Thyroid gland (tissue), 4 donors: Measurements from ENCODE around the gene CD3D. TPM values are rescaled to one million over a fixed set of nuclear protein-coding genes. Genes with fewer than 3 reads are reported as not detected.
A peak's percentile ranks its signal among the peaks of the same experiment; 100 is the strongest.

Experiments
- DNase-seq, 2 donors: peaks; one replicate each; pipeline ENCODE4 v3.0.0-alpha.2; 2019
- H3K27ac ChIP-seq, 3 donors: fragments of 200-600 bp; sonication (generic); 1 replicate in 2 of 3; 2 replicates in 1 of 3; pipeline ENCODE4 v1.5.1; 2016 to 2019; ENCODE audit warnings: mild to moderate bottlenecking in 1 of 3, moderate library complexity in 1 of 3
- H3K27me3 ChIP-seq: fragments of 200-600 bp; sonication (generic); one replicate; pipeline ENCODE4 v1.5.1; 2019
- H3K36me3 ChIP-seq, 2 donors: fragments of 200-600 bp; sonication (generic); one replicate each; pipeline ENCODE4 v1.5.1; 2016 to 2019
- H3K4me1 ChIP-seq, 2 donors: fragments of 200-600 bp; sonication (generic); one replicate each; pipeline ENCODE4 v1.5.1; 2017 to 2019
- H3K4me3 ChIP-seq, 3 donors: fragments of 200-600 bp; sonication (generic); replicated peaks in 1 of 3; 1 replicate in 2 of 3; 2 replicates in 1 of 3; pipeline ENCODE4 v1.5.1; 2016; ENCODE audit warnings: mild to moderate bottlenecking in 1 of 3
- H3K9me3 ChIP-seq: fragments of 200-600 bp; sonication (generic); one replicate; pipeline ENCODE4 v1.5.1; 2017
- POLR2A ChIP-seq, 2 donors: fragments of 450-650 bp; IDR thresholded peaks; one replicate each; pipeline ENCODE4 v1.6.1; 2017; ENCODE audit warnings: antibody characterized with exemption in 2 of 2, mild to moderate bottlenecking in 2 of 2, moderate library complexity in 1 of 2
- WGBS, 2 donors: methylation state at CpG; one replicate each; pipeline ENCODE4 v1.1.5; 2017; 5-methylcytosine and 5-hydroxymethylcytosine counted together
- intact Hi-C: fragments of 100-400 bp; cut with DNase I; formaldehyde crosslinking; loops from one replicate; pipeline ENCODE4 v1.15.1; 2023
- total RNA-seq, 4 donors: library from RNA; depleted of rRNA; stranded (reverse); fragments of >200 nt; gene quantifications; one replicate each; pipeline ENCODE4 v1.2.3, GENCODE V29; 2016
- TF ChIP-seq, protein P1 (sequence below), 6 experiments: fragments of 200-600 bp in 3 of 6; fragments of 450-650 bp in 3 of 6; sonication (generic) in 3 of 6; IDR thresholded peaks; one replicate each; pipeline ENCODE4 v1.5.1; 2016 to 2019; ENCODE audit warnings: antibody characterized with exemption in 6 of 6, mild to moderate bottlenecking in 2 of 6, inconsistent platforms in 1 of 6, moderate library complexity in 1 of 6

Gene CD3D
- total RNA-seq, 4 donors from 2014 or later = 2.0 to 2.3 (median 2.1) TPM; not detected in 1

DNA sequence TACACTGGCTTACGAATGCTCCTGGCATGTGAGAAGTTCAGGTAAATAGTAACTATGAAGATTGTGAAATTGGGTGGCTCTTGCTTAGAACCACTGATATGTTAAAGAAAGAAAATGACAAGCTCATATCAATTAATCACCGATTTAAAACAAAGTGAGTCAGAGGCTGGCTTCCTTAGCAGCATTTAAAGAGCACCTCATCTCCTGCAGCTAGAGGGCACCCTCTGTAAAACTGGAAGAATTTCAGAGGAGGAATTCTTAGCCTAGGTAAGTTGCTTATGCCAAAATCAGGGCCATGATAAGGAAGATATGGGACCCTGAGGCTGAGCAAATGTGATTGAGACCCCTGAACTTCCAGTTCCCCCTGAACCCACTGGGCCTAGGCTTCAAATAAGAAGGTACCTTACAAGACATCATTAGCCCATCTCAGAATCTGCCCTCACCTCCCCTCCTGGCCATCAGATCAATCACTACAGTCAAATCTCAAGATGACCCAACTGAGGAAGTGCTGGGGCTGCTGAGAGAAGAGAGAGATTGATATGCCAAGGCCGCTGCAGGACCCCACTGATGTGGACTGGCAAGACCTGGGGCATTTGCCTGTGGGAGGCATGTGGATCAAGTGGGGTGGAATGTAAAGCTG, 46.6 kb downstream of the CD3D start:
- Histone ChIP-seq H3K9me3 (no peaks in the 10 kb centered on the region), H3K27me3 (no peaks in the 10 kb centered on the region), H3K27ac (no peak overlapping the region), H3K4me1 (no peaks in the 10 kb centered on the region), H3K4me3 (no peak overlapping the region), H3K36me3 (no peaks in the 10 kb centered on the region)
- intact Hi-C loops = no loop called here
- WGBS, 2 donors = 68 to 72% methylated on average over 3 of the region's 3 CpGs
- DNase-seq = peak; percentile 15 to 19
- no peak for TF ChIP-seq POLR2A (IDR thresholded peaks at IDR 0.05)
- TF ChIP-seq, protein P1, sequence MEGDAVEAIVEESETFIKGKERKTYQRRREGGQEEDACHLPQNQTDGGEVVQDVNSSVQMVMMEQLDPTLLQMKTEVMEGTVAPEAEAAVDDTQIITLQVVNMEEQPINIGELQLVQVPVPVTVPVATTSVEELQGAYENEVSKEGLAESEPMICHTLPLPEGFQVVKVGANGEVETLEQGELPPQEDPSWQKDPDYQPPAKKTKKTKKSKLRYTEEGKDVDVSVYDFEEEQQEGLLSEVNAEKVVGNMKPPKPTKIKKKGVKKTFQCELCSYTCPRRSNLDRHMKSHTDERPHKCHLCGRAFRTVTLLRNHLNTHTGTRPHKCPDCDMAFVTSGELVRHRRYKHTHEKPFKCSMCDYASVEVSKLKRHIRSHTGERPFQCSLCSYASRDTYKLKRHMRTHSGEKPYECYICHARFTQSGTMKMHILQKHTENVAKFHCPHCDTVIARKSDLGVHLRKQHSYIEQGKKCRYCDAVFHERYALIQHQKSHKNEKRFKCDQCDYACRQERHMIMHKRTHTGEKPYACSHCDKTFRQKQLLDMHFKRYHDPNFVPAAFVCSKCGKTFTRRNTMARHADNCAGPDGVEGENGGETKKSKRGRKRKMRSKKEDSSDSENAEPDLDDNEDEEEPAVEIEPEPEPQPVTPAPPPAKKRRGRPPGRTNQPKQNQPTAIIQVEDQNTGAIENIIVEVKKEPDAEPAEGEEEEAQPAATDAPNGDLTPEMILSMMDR (IDR thresholded peaks at IDR 0.05) = peak in 5 of 6 experiments; percentile 17 to 57 (median 41)

DNA sequence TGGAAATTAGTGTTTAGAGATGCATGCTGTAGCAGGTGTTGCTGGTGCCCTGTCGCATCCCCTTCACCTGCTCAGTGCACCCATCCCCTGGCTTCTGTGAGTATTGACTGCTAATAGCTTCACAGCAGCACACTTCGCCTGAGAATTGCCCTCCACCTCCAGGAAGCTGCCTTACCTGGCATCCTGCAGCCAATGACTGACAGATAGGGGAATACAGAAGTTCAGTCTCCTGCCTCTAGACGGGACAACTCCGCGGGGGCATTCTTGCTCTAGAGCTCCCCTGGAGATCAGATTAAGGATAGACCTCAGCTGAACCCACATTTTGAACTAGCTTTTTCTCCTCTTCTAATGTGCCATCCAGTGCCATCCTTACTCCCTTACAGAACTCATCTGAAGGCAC, 47.3 kb downstream of the CD3D start:
- Histone ChIP-seq H3K27me3 (no peaks in the 10 kb centered on the region), H3K27ac (no peak overlapping the region), H3K4me3 (no peak overlapping the region), H3K4me1 (no peaks in the 10 kb centered on the region), H3K36me3 (no peaks in the 10 kb centered on the region), H3K9me3 (no peaks in the 10 kb centered on the region)
- TF ChIP-seq POLR2A (IDR thresholded peaks at IDR 0.05) = no peak
- TF ChIP-seq, protein P1 (IDR thresholded peaks at IDR 0.05) = no peak
- intact Hi-C loops = no loop called here
- DNase-seq = no peak
- WGBS, 2 donors = 76 to 77% methylated on average over 5 of the region's 5 CpGs

DNA sequence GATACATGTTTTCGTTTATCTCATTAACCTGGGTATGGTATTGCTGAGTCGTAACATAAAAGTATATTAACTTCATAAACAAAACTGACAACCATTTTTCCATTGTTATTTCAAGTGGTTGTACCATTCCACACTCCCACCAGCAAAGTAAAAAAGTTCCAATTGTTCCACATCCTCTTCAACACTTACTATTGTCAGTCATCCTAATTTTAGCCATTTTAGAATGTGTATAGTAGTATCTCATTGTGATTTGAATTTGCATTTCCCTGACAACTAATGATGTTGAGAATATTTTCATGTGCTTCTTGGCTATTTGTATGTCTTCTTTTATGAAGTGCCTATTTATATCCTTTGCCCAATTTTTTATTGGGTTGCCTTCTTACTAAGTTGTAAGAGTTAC, 48.5 kb downstream of the CD3D start:
- Histone ChIP-seq H3K4me3 (no peak overlapping the region), H3K36me3 (no peaks in the 10 kb centered on the region), H3K9me3 (no peaks in the 10 kb centered on the region), H3K27me3 (no peaks in the 10 kb centered on the region), H3K27ac (no peak overlapping the region), H3K4me1 (no peaks in the 10 kb centered on the region)
- no peak for DNase-seq
- 89 to 92% methylated on average over 2 of the region's 2 CpGs for WGBS, 2 donors
- TF ChIP-seq, protein P1 (IDR thresholded peaks at IDR 0.05) = no peak
- no peak for TF ChIP-seq POLR2A (IDR thresholded peaks at IDR 0.05)
- intact Hi-C loops = no loop called here

DNA sequence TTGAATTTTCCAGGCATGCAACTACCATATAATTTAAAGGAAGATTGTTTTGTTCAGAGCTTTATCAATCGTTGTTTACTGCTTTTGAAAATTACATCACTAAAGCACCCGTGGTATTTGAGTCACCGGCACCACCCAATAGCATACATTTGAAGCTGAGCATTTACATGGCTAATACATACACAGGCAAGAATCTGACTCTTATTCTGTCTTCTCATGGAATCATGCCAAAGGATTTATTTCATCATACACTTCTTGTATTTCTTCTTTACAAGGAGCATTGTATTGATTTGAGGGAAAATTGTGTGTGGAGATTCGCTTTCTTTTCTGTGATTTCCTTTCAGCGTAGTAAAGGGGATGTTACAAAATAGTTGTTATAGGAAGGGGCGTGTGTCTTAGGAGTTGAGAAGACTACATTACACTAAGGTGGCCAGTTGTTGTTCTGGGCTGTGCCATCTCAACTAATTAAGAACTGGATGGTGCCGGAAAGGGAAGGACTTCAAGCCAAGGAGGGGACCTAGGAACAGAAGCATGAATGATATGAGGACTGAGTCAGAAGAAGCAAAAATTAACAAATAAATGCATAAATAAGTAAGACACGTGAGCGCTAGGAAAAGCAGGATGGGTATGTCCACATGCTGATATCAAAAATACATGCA, 50.9 kb downstream of the CD3D start:
- H3K4me1 ChIP-seq = no peaks in the 10 kb centered on the region
- no peaks in the 10 kb centered on the region for H3K36me3 ChIP-seq
- no peak for DNase-seq
- no peak overlapping the region for H3K27ac ChIP-seq
- no peak overlapping the region for H3K4me3 ChIP-seq
- TF ChIP-seq POLR2A (IDR thresholded peaks at IDR 0.05) = no peak
- TF ChIP-seq, protein P1 (IDR thresholded peaks at IDR 0.05) = no peak
- intact Hi-C loops = loop anchor here (1.0 kb wide), 1 partner anchor 94 kb away; no protein-coding TSS in a partner anchor
- no peaks in the 10 kb centered on the region for H3K27me3 ChIP-seq
- WGBS, 2 donors = 71 to 80% methylated on average over 9 of the region's 9 CpGs
- H3K9me3 ChIP-seq = no peaks in the 10 kb centered on the region

DNA sequence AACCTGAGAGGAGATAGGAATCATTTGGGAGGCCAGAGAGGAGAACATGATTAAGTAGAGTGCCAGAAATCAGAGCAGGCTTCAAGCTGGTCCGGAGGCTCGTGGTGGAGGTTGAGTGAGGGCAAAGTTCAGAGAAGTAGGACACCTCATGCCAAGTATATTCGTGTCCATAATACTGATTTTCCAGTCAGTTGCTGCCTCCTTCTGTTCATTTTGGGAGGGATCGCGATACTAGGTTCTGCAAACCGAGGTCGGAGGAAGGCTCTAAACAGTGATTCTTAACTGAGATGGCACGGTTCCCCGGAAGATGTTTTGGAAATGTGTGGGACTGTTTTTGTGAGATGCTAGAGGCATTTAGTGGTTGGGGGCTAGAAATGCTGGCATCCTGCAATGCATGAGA, 51.6 kb downstream of the CD3D start:
- Histone ChIP-seq H3K4me1 (no peaks in the 10 kb centered on the region), H3K36me3 (no peaks in the 10 kb centered on the region), H3K27ac (no peak overlapping the region), H3K4me3 (no peak overlapping the region), H3K27me3 (no peaks in the 10 kb centered on the region), H3K9me3 (no peaks in the 10 kb centered on the region)
- no peak for TF ChIP-seq POLR2A (IDR thresholded peaks at IDR 0.05)
- TF ChIP-seq, protein P1 (IDR thresholded peaks at IDR 0.05) = peak in 5 of 6 experiments; percentile 11 to 81 (median 73)
- WGBS, 2 donors = 16 to 20% methylated on average over 9 of the region's 9 CpGs
- peak; percentile 37 to 46 for DNase-seq
- intact Hi-C loops = loop anchor here (1.0 kb wide), 1 partner anchor 94 kb away; no protein-coding TSS in a partner anchor
